DND-41 (cell line): ENCODE results near the gene HNRNPLL.
A peak's percentile ranks its signal among the peaks of the same experiment; 100 is the strongest.

ENCODE experiments used
- ATAC-seq: fragments of 200-7000 bp; cut with Tn5 transposase; 3 replicates; pipeline ENCODE4 v1.9.1; 2021; ENCODE audit warnings: low read depth; ENCODE audit not compliant: insufficient read depth
- DNase-seq: peaks from one replicate; pipeline ENCODE4 v3.0.0-alpha.2; 2020
- H2AFZ ChIP-seq: 2 replicates; pipeline ENCODE4 v1.6.0; 2012; ENCODE audit warnings: low read depth, low read length
- H3K27ac ChIP-seq: 2 replicates; pipeline ENCODE4 v1.5.1; 2012; ENCODE audit warnings: low read length, inconsistent platforms
- H3K27me3 ChIP-seq: fragments of 200-600 bp; sonication (generic); 2 replicates; pipeline ENCODE4 v1.6.0; 2012; ENCODE audit warnings: low read length, mild to moderate bottlenecking, inconsistent platforms; ENCODE audit not compliant: insufficient read depth, poor library complexity
- H3K36me3 ChIP-seq: 2 replicates; pipeline ENCODE4 v1.5.1; 2012; ENCODE audit warnings: low read length, inconsistent platforms; ENCODE audit not compliant: insufficient read depth
- H3K4me1 ChIP-seq: 2 replicates; pipeline ENCODE4 v1.5.1; 2012; ENCODE audit warnings: mild to moderate bottlenecking, low read length; ENCODE audit not compliant: insufficient read depth
- H3K4me2 ChIP-seq: 2 replicates; pipeline ENCODE4 v1.6.0; 2012; ENCODE audit warnings: mild to moderate bottlenecking, moderate library complexity, low read length, inconsistent platforms; ENCODE audit not compliant: insufficient read depth
- H3K4me3 ChIP-seq, 2 experiments: fragments of 200-600 bp in 1 of 2; shearing (Covaris generic) in 1 of 2; 2 replicates each; pipeline ENCODE4 v1.5.1; 2012 to 2016; ENCODE audit warnings: inconsistent platforms in 2 of 2, low read length in 2 of 2, mild to moderate bottlenecking in 2 of 2, low read depth in 1 of 2, moderate library complexity in 1 of 2
- H3K79me2 ChIP-seq: 2 replicates; pipeline ENCODE4 v1.6.0; 2012; ENCODE audit warnings: low read length, inconsistent platforms; ENCODE audit not compliant: insufficient read depth
- H3K9ac ChIP-seq: 2 replicates; pipeline ENCODE4 v1.6.0; 2012; ENCODE audit warnings: low read depth, mild to moderate bottlenecking, inconsistent platforms, low read length, moderate library complexity
- H3K9me3 ChIP-seq: 2 replicates; pipeline ENCODE4 v1.5.1; 2012; ENCODE audit warnings: low read length, moderate library complexity, mild to moderate bottlenecking, inconsistent platforms; ENCODE audit not compliant: insufficient read depth, severe bottlenecking
- H4K20me1 ChIP-seq: 2 replicates; pipeline ENCODE4 v1.6.0; 2012; ENCODE audit warnings: low read length; ENCODE audit not compliant: insufficient read depth
- EZH2 ChIP-seq: IDR thresholded peaks from 3 replicates; pipeline ENCODE4 v1.6.1; 2012; ENCODE audit warnings: borderline replicate concordance, low read depth, mild to moderate bottlenecking, moderate library complexity, low read length, inconsistent platforms; ENCODE audit not compliant: severe bottlenecking
- TF ChIP-seq, protein P1 (sequence below): IDR thresholded peaks from 2 replicates; pipeline ENCODE4 v1.5.1; 2012; ENCODE audit warnings: borderline replicate concordance, low read length, moderate library complexity, mild to moderate bottlenecking; ENCODE audit not compliant: poor library complexity, severe bottlenecking; ENCODE audit errors: extremely low read depth

Gene HNRNPLL

GRCh38 chr2:38552259-38552658 is 50.5 kb downstream of the HNRNPLL start:
- Histone ChIP-seq H3K9me3 (no peaks in the 10 kb centered on the region), H3K4me3 (no peak overlapping the region), H3K36me3 (no peaks in the 10 kb centered on the region), H2AFZ (no peak overlapping the region), H3K79me2 (no peaks in the 10 kb centered on the region), H3K27ac (no peak overlapping the region), H3K27me3 (no peaks in the 10 kb centered on the region), H3K9ac (no peak overlapping the region), H3K4me2 (no peak overlapping the region), H3K4me1 (no peaks in the 10 kb centered on the region), H4K20me1 (no peaks in the 10 kb centered on the region)
- TF ChIP-seq EZH2 = no peak
- TF ChIP-seq, protein P1, sequence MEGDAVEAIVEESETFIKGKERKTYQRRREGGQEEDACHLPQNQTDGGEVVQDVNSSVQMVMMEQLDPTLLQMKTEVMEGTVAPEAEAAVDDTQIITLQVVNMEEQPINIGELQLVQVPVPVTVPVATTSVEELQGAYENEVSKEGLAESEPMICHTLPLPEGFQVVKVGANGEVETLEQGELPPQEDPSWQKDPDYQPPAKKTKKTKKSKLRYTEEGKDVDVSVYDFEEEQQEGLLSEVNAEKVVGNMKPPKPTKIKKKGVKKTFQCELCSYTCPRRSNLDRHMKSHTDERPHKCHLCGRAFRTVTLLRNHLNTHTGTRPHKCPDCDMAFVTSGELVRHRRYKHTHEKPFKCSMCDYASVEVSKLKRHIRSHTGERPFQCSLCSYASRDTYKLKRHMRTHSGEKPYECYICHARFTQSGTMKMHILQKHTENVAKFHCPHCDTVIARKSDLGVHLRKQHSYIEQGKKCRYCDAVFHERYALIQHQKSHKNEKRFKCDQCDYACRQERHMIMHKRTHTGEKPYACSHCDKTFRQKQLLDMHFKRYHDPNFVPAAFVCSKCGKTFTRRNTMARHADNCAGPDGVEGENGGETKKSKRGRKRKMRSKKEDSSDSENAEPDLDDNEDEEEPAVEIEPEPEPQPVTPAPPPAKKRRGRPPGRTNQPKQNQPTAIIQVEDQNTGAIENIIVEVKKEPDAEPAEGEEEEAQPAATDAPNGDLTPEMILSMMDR = no peak
- 0 out of 3 replicates have a peak, but pooled peaks have one; percentile 27 for ATAC-seq
- no peak for DNase-seq

GRCh38 chr2:38551746-38552145 is 51.0 kb downstream of the HNRNPLL start:
- DNase-seq = no peak
- Histone ChIP-seq H3K4me1 (no peaks in the 10 kb centered on the region), H3K27ac (no peak overlapping the region), H2AFZ (no peak overlapping the region), H3K4me3 (no peak overlapping the region), H3K4me2 (no peak overlapping the region), H3K9me3 (no peaks in the 10 kb centered on the region), H3K36me3 (no peaks in the 10 kb centered on the region), H3K79me2 (no peaks in the 10 kb centered on the region), H4K20me1 (no peaks in the 10 kb centered on the region), H3K9ac (no peak overlapping the region), H3K27me3 (no peaks in the 10 kb centered on the region)
- TF ChIP-seq, protein P1 = no peak
- no peak for TF ChIP-seq EZH2
- no peak for ATAC-seq

GRCh38 chr2:38551171-38551570 is 51.6 kb downstream of the HNRNPLL start:
- Histone ChIP-seq H3K79me2 (no peaks in the 10 kb centered on the region), H3K36me3 (no peaks in the 10 kb centered on the region), H4K20me1 (no peaks in the 10 kb centered on the region), H3K4me2 (no peak overlapping the region), H3K4me3 (no peak overlapping the region), H3K9ac (no peak overlapping the region), H2AFZ (no peak overlapping the region), H3K27me3 (no peaks in the 10 kb centered on the region), H3K4me1 (no peaks in the 10 kb centered on the region), H3K9me3 (no peaks in the 10 kb centered on the region), H3K27ac (no peak overlapping the region)
- TF ChIP-seq EZH2 = no peak
- TF ChIP-seq, protein P1 = no peak
- DNase-seq = no peak
- ATAC-seq = no peak

DNA sequence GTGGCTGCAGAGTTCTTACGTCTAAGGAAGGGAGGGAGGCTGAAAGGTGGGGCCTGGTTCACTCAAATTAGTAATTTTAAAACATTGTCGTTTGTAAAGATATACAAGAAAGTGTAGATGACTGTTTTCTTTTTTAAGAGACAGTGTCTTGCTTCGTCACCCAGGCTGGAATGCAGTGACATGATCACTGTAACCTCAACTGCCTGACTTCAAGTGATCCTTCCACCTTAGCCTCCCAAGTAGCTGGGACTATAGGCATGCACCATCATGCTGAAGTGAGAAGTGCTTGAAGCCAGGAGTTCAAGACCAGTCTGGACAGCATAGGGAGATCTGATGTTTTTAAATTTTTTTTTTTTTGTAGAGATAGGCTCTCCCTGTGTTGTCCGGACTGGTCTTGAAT is 52.9 kb downstream of the HNRNPLL start:
- Histone ChIP-seq H3K27ac (no peak overlapping the region), H4K20me1 (no peaks in the 10 kb centered on the region), H3K9ac (no peak overlapping the region), H3K27me3 (no peaks in the 10 kb centered on the region), H3K36me3 (no peaks in the 10 kb centered on the region), H3K9me3 (no peaks in the 10 kb centered on the region), H2AFZ (no peak overlapping the region), H3K4me2 (no peak overlapping the region), H3K4me1 (no peaks in the 10 kb centered on the region), H3K4me3 (no peak overlapping the region), H3K79me2 (no peaks in the 10 kb centered on the region)
- ATAC-seq (no peak), DNase-seq (no peak)
- no peak for TF ChIP-seq EZH2
- TF ChIP-seq, protein P1 = no peak
